Cardiac fibroblast (primary cell): Measurements from ENCODE around the gene CD44.
"Not testable (repeated sequence)": the region's sequence is repeated elsewhere in the genome, so short reads cannot be mapped to it uniquely, and the experiment has no call there.

Source experiments
- DNase-seq, 2 donors: peaks; one replicate each; pipeline versions ENCODE4 v3.0.0 to v3.0.0-alpha.2; 2010; ENCODE audit warnings: low read depth in 2 of 2
- H3K4me3 ChIP-seq, 2 donors: replicated peaks in 1 of 2; 1 replicate in 1 of 2; 2 replicates in 1 of 2; pipeline ENCODE4 v1.5.1; 2011; ENCODE audit warnings: low read depth in 2 of 2, low read length in 2 of 2, mild to moderate bottlenecking in 2 of 2, moderate library complexity in 1 of 2
- TF ChIP-seq, protein P1 (sequence below): IDR thresholded peaks from one replicate; pipeline ENCODE4 v1.5.1; 2011; ENCODE audit warnings: low read depth, mild to moderate bottlenecking, low read length, inconsistent platforms

The CD44 gene

DNA sequence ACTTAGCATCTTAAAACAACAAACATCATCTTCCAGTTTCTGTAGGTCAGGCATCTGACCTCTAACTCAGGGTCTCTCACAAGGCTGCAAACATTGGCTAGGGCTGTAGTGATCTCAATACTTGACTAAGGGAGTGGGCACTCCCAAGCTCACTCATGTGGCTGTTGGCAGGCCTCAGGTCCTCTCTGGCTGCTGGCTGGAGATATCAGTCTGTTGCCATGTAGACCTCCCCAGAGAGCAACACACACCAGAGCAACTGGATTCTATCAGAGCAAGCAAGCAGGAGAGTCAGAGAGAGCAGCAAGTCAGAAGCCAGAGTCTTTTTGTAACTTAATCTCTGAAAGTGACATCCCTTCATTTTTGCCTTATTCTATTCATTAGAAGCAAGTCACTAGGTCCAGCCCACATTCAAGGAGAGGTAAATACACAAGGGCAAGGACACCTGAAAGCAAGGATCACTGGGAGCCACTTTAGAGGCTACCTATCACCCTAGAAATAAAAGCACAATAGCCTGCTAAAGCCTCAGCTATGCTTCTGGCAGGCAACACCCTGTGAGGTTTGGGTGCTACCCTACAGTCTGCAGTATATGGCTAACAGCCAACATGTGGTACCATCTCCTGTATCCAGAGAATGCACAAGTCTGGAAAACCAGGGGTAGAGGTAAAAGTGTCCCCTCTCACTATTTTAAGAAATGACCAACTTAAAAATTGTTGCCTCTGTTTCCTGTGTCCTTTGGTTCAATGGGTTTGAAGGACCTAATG lies 33.5 kb upstream of the CD44 start:
- TF ChIP-seq, protein P1, sequence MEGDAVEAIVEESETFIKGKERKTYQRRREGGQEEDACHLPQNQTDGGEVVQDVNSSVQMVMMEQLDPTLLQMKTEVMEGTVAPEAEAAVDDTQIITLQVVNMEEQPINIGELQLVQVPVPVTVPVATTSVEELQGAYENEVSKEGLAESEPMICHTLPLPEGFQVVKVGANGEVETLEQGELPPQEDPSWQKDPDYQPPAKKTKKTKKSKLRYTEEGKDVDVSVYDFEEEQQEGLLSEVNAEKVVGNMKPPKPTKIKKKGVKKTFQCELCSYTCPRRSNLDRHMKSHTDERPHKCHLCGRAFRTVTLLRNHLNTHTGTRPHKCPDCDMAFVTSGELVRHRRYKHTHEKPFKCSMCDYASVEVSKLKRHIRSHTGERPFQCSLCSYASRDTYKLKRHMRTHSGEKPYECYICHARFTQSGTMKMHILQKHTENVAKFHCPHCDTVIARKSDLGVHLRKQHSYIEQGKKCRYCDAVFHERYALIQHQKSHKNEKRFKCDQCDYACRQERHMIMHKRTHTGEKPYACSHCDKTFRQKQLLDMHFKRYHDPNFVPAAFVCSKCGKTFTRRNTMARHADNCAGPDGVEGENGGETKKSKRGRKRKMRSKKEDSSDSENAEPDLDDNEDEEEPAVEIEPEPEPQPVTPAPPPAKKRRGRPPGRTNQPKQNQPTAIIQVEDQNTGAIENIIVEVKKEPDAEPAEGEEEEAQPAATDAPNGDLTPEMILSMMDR: no peak
- no peak overlapping the region for H3K4me3 ChIP-seq
- DNase-seq: peak; percentile 19 to 72

DNA sequence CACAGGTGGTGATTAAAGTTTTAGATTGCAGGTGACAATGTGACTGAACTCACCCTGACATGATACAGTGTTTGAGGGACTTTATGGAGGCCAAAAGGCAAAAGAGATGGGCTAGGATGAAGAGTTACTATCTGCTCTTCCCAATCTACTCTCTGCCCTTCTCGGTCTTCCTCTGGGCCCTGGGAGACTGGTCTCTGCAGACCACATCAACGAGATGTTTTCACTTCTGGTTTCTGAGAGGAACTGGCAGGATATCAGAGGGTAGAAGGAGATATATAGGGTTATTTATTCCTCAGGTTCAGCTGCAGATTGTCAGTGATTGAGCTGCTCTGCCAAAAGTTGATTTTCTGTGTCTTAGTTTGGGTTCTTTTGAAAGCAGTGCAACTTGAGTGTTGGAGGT lies 32.4 kb upstream of the CD44 start:
- no peak for DNase-seq
- no peak overlapping the region for H3K4me3 ChIP-seq
- TF ChIP-seq, protein P1: no peak

DNA sequence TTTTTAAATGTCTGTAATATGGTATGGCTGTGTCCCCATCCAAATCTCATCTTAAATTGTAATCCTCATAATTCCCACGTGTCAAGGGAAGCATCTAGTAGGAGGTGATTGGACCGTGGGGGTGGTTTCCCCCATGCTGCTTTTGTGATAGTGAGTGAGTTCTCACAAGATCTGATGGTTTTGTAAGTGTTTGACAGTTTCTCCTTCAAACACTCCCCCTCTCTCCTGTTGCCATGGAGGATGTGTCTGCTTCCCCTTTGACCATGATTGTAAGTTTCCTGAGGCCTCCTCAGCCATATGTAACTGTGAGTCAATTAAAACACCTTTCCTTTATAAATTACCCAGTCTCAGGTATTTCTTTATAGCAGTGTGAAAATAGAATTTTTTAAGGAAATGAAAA lies 31.1 kb upstream of the CD44 start:
- TF ChIP-seq, protein P1: no peak
- no peak overlapping the region for H3K4me3 ChIP-seq
- no peak for DNase-seq

DNA sequence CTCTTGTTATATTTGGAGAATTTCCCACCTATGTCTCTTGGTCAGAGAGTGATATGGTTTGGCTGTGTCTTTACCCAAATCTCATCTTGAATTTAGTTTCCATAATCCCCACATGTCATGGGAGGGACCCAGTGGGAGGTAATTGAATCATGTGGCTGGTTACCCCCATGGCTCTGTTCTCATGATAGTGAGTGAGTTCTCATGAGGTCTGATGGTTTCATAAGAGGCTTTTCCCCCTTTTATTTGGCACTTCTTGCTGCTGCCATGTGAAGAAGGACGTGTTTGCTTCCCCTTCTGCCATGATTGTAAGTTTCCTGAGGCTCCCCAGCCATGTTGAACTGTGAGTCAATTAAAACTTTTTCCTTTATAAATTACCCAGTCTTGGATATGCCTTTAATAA lies 30.6 kb upstream of the CD44 start:
- H3K4me3 ChIP-seq, DNase-seq: not testable (repeated sequence)

DNA sequence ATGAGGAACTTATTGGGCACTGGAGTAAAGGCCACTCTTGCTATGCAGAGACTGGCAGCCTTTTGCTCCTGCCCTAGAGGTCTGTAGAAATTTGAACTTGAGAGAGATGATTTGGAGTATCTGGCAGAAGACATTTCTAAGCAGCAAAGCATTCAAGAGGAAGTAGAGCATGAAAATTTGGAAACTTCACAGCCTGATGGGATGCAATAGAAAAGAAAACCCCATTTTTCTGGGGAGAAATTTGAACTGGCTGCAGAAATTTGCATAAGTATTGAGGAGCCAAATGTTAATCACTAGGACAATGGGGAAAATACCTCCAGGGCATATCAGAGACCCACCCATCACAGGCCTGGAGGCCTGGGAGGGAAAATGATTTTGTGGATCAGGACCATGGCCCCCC lies 29.9 kb upstream of the CD44 start:
- no peak overlapping the region for H3K4me3 ChIP-seq
- TF ChIP-seq, protein P1: no peak
- DNase-seq: no peak

DNA sequence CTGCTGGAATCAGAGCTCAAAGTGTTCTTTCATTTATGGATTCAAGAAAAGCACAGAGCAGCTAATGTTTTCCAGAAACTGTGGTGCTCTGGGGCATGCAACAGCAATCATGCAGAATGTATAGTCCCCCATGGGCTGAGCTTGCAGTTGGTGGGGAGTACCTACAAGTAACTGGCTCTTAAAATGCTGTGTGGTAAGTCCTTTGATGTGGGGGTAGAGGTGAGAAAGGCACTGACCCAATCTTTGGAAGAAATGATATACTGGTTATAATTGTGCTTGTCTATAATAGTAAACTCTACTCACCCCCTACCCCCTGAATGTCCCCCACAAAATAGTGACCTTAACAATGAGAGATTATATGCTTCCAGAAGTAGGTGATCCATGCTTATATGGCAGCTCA lies 29.1 kb upstream of the CD44 start:
- TF ChIP-seq, protein P1: no peak
- no peak overlapping the region for H3K4me3 ChIP-seq
- DNase-seq: no peak

DNA sequence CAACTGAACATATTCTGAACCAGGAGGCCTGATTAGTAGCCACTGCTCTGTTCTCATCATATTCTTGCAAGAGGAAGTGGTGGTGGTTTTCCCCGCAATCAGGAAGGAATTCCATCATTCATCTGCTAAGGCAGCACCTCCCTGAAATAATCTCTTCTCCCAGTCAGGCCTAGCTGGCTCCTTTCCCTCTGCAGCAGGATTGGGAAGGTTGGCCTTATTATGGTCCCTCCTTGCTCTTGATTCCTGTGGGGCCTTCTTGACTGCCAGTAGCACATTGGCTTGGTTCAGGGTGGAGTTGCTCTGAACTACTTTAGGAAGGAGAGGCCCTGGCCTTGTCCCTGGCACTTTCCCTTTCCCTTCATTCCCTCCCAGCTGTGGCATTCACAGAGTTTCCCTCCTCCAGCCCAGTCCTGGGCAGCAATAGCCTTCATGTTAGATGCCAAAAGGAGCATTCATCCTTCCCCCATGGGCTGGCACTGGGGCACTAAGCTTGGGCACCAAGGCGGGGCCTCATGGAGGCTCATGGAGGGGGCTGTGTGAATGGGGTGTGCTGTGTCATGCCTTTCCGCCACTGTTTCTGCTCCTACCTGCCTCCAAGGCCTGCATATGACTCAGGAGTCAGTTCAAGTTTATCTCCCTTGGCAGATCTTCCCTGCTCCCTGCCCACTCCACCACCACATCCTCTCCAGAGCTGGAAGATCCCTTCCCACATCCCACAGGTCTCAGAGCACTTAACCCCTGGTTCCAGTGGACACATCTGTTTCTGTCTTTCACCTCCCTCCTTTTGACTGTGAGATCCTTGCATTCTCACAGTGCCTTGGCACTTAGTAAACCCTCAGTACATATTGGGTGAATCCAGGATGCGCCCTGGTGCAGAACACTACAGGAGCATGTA lies 27.6 kb upstream of the CD44 start:
- peak; percentile 74 to 91 for DNase-seq
- TF ChIP-seq, protein P1: no peak
- H3K4me3 ChIP-seq: no peak overlapping the region
